ENCODE data around the gene DHPS. TPM values are rescaled to one million over a fixed set of nuclear protein-coding genes. Genes with fewer than 3 reads are reported as not detected.
A peak's percentile ranks its signal among the peaks of the same experiment; 100 is the strongest.
"Not testable (repeated sequence)": the region's sequence is repeated elsewhere in the genome, so short reads cannot be mapped to it uniquely, and the experiment has no call there.

The DHPS gene
- total and polyA plus RNA-seq, 2 donors (not counting 1 experiment from before 2014, with no cell fraction given), result 187 to 204 TPM

GRCh38 chr19:12712077-12712476, 30.4 kb upstream of the DHPS start:
- Histone ChIP-seq H3K79me2 (ENCODE audit: control insufficient read depth, insufficient read depth, low read length) (peaks cover 13% of the 10 kb centered on the region), H3K36me3 (replicated peaks in 1 of 2; ENCODE audit: control extremely low read depth in 1 of 2, control insufficient read depth in 1 of 2, extremely low read depth in 1 of 2, insufficient read depth in 2 of 2, low read length in 1 of 2) (peaks cover 2 to 38% of the 10 kb centered on the region in 2 experiments)
- intact Hi-C loops (cut with micrococcal nuclease); H4K20me1 ChIP-seq (ENCODE audit: control insufficient read depth, insufficient read depth, low read length, poor library complexity, severe bottlenecking); POLR2A ChIA-PET; H3K27me3 Mint-ChIP-seq; H2AFZ ChIP-seq (ENCODE audit: insufficient read depth, low read depth, low read length, poor library complexity, severe bottlenecking); H3K4me3 ChIP-seq (ENCODE audit: control extremely low read depth in 1 of 5, extremely low read depth in 1 of 5, insufficient read depth in 1 of 5, low read depth in 2 of 5, low read length in 4 of 5); ATAC-seq (ENCODE audit: low read depth); H3K27me3 ChIP-seq (replicated peaks in 1 of 4; ENCODE audit: control extremely low read depth in 1 of 4, control insufficient read depth in 3 of 4, insufficient read depth in 4 of 4, low read length in 3 of 4); H3K27ac Mint-ChIP-seq; H3K4me1 Mint-ChIP-seq; H3K9me3 ChIP-seq (ENCODE audit: control extremely low read depth in 1 of 3, control insufficient read depth in 2 of 3, insufficient read depth in 1 of 3, low read length in 2 of 3); H3K9me3 Mint-ChIP-seq (ENCODE audit: insufficient read depth); H3K9ac ChIP-seq (ENCODE audit: low read length); H3K4me1 ChIP-seq (ENCODE audit: control insufficient read depth in 2 of 2, insufficient read depth in 2 of 2, low read length in 2 of 2); H3K4me3 Mint-ChIP-seq; H3K27ac ChIP-seq (ENCODE audit: low read length in 2 of 2); H3K4me2 ChIP-seq (replicated peaks; ENCODE audit: low read depth, low read length, poor library complexity, severe bottlenecking): not testable (repeated sequence)
- CTCF ChIA-PET, result interaction anchor here (0.7 kb wide), 2 partner anchors 18 to 82 kb away, joined by 3 read pairs; no protein-coding TSS in a partner anchor
- WGBS (ENCODE audit: insufficient coverage), result 83% methylated on average over 10 of the region's 14 CpGs
- peak; percentile 45 for DNase-seq

- DNase-seq, result no peak
- H3K4me1 ChIP-seq (ENCODE audit: control insufficient read depth in 2 of 2, insufficient read depth in 2 of 2, low read length in 2 of 2), result no peaks in the 10 kb centered on the region
- peaks cover 13% of the 10 kb centered on the region for H3K79me2 ChIP-seq (ENCODE audit: control insufficient read depth, insufficient read depth, low read length)
- Mint-ChIP-seq H3K4me3 (no peak overlapping the region), H3K27me3 (no peaks in the 10 kb centered on the region), H3K9me3 (ENCODE audit: insufficient read depth) (no peaks in the 10 kb centered on the region), H3K27ac (no peak overlapping the region), H3K4me1 (no peaks in the 10 kb centered on the region)
- no peak for TF ChIP-seq CTCF (IDR thresholded peaks at IDR 0.05)
- TF ChIP-seq EZH2 (IDR thresholded peaks at IDR 0.05; ENCODE audit: borderline replicate concordance, insufficient read depth, low read depth, low read length, poor library complexity, severe bottlenecking), result no peak
- intact Hi-C loops (cut with micrococcal nuclease), result no loop called here
- H3K36me3 ChIP-seq (replicated peaks in 1 of 2; ENCODE audit: control extremely low read depth in 1 of 2, control insufficient read depth in 1 of 2, extremely low read depth in 1 of 2, insufficient read depth in 2 of 2, low read length in 1 of 2), result peaks cover 0 to 46% of the 10 kb centered on the region in 2 experiments
- H2AFZ ChIP-seq (ENCODE audit: insufficient read depth, low read depth, low read length, poor library complexity, severe bottlenecking), result no peak overlapping the region
- ChIA-PET POLR2A (no interaction called here), CTCF (interaction anchor here (0.6 to 0.9 kb wide), 4 partner anchors 17 to 94 kb away, joined by 3 to 4 read pairs (median 4); no protein-coding TSS in a partner anchor)
- no peaks in the 10 kb centered on the region for H3K27me3 ChIP-seq (replicated peaks in 1 of 4; ENCODE audit: control extremely low read depth in 1 of 4, control insufficient read depth in 3 of 4, insufficient read depth in 4 of 4, low read length in 3 of 4)
- H3K27ac ChIP-seq (ENCODE audit: low read length in 2 of 2), result no peak overlapping the region
- no peak for ATAC-seq (ENCODE audit: low read depth)
- no peak overlapping the region for H3K9ac ChIP-seq (ENCODE audit: low read length)
- no peaks in the 10 kb centered on the region for H3K9me3 ChIP-seq (ENCODE audit: control extremely low read depth in 1 of 3, control insufficient read depth in 2 of 3, insufficient read depth in 1 of 3, low read length in 2 of 3)
- no peak overlapping the region for H3K4me2 ChIP-seq (replicated peaks; ENCODE audit: low read depth, low read length, poor library complexity, severe bottlenecking)
- no peak overlapping the region for H3K4me3 ChIP-seq (ENCODE audit: control extremely low read depth in 1 of 5, extremely low read depth in 1 of 5, insufficient read depth in 1 of 5, low read depth in 2 of 5, low read length in 4 of 5)
- WGBS (ENCODE audit: insufficient coverage), result 96% methylated on average over 12 of the region's 17 CpGs
- no peaks in the 10 kb centered on the region for H4K20me1 ChIP-seq (ENCODE audit: control insufficient read depth, insufficient read depth, low read length, poor library complexity, severe bottlenecking)
These were observed 29.5 kb upstream of the DHPS start for GRCh38 chr19:12711187-12711586.
